GM23248 (cell line): Measurements from ENCODE around the gene NRP1. TPM values are rescaled to one million over a fixed set of nuclear protein-coding genes. Genes with fewer than 3 reads are reported as not detected.

Experiments used
- DNase-seq: peaks from one replicate; pipeline ENCODE4 v3.0.0-alpha.2; 2015
- H2AFZ ChIP-seq: fragments of 200-600 bp; sonication (generic); 2 replicates; pipeline ENCODE4 v1.6.1; 2016; ENCODE audit warnings: antibody characterized with exemption
- H3F3A ChIP-seq: fragments of 200-600 bp; sonication (generic); 2 replicates; pipeline ENCODE4 v1.6.1; 2016; ENCODE audit warnings: mild to moderate bottlenecking, antibody characterized with exemption, mixed run types; ENCODE audit not compliant: insufficient read depth
- H3K27ac ChIP-seq: fragments of 200-600 bp; sonication (generic); 2 replicates; pipeline ENCODE4 v1.5.1; 2016; ENCODE audit warnings: mild to moderate bottlenecking
- H3K27me3 ChIP-seq: fragments of 200-600 bp; sonication (generic); replicated peaks from 2 replicates; pipeline ENCODE4 v1.6.1; 2016; ENCODE audit warnings: mild to moderate bottlenecking; ENCODE audit not compliant: insufficient read depth
- H3K36me3 ChIP-seq: fragments of 200-600 bp; sonication (generic); 2 replicates; pipeline ENCODE4 v1.6.1; 2016; ENCODE audit warnings: low read depth, mild to moderate bottlenecking
- H3K4me1 ChIP-seq: fragments of 200-600 bp; sonication (generic); 2 replicates; pipeline ENCODE4 v1.6.1; 2016; ENCODE audit warnings: mild to moderate bottlenecking; ENCODE audit not compliant: insufficient read depth
- H3K4me2 ChIP-seq: fragments of 200-600 bp; sonication (generic); one replicate; pipeline ENCODE4 v1.6.1; 2016; ENCODE audit warnings: mild to moderate bottlenecking; ENCODE audit not compliant: unreplicated experiment
- H3K4me3 ChIP-seq: fragments of 200-600 bp; sonication (generic); 2 replicates; pipeline ENCODE4 v1.5.1; 2016; ENCODE audit warnings: mild to moderate bottlenecking
- H3K79me2 ChIP-seq: fragments of 200-600 bp; sonication (generic); 2 replicates; pipeline ENCODE4 v1.6.1; 2016; ENCODE audit warnings: mild to moderate bottlenecking; ENCODE audit not compliant: insufficient read depth
- H3K9ac ChIP-seq: fragments of 200-600 bp; sonication (generic); 2 replicates; pipeline ENCODE4 v1.6.1; 2016; ENCODE audit warnings: mild to moderate bottlenecking
- H3K9me2 ChIP-seq: fragments of 200-600 bp; sonication (generic); 2 replicates; pipeline ENCODE4 v1.6.1; 2016; ENCODE audit warnings: mixed run types, mild to moderate bottlenecking, moderate library complexity; ENCODE audit not compliant: insufficient read depth
- H3K9me3 ChIP-seq: fragments of 200-600 bp; sonication (generic); one replicate; pipeline ENCODE4 v1.6.1; 2017; ENCODE audit warnings: low read depth
- H4K20me1 ChIP-seq: fragments of 200-600 bp; sonication (generic); 2 replicates; pipeline ENCODE4 v1.6.0; 2016; ENCODE audit not compliant: insufficient read depth
- EZH2 ChIP-seq: fragments of 200-600 bp; sonication (generic); IDR thresholded peaks from 2 replicates; pipeline ENCODE4 v1.6.1; 2018; ENCODE audit warnings: antibody characterized with exemption, mild to moderate bottlenecking; ENCODE audit not compliant: insufficient read depth, poor library complexity, severe bottlenecking
- EZH2phosphoT487 ChIP-seq: fragments of 200-600 bp; sonication (generic); IDR thresholded peaks from 2 replicates; pipeline ENCODE4 v1.6.1; 2018; ENCODE audit warnings: antibody characterized with exemption, moderate library complexity, mild to moderate bottlenecking, low read depth; ENCODE audit not compliant: insufficient read depth
- WGBS, 2 experiments: methylation state at CpG; one replicate each; pipeline ENCODE4 v1.1.6; 2015 to 2017; ENCODE audit warnings: low lambda C conversion rate in 2 of 2, low coverage in 1 of 2; ENCODE audit errors: missing lambda C conversion rate in 2 of 2; 5-methylcytosine and 5-hydroxymethylcytosine counted together
- in situ Hi-C: fragments of 300-500 bp; cut with MboI; formaldehyde crosslinking; loops from 2 replicates; pipeline ENCODE4 v1.15.0; 2020
- polyA plus RNA-seq: library from polyadenylated mRNA; unstranded; fragments of >200 nt; fragmentation: Nextera tagmentation; extraction: Ambion mirVana; gene quantifications from 2 replicates; pipeline ENCODE4 v1.2.1, GENCODE V29; 2016
- total RNA-seq: library from RNA; depleted of rRNA; stranded (reverse); fragments of >200 nt; shearing (Covaris generic); gene quantifications from 2 replicates; pipeline ENCODE4 v1.2.3, GENCODE V29; 2014

NRP1 gene
- total and polyA plus RNA-seq, 2 experiments from 2014 or later = 152 to 175 TPM

- Histone ChIP-seq H3K36me3 (peaks cover 51% of the 10 kb centered on the region), H3K27ac (peak overlapping the region; percentile 97), H3K27me3 (no peaks in the 10 kb centered on the region), H3K4me3 (peak overlapping the region; percentile 34), H3F3A (peaks cover 84% of the 10 kb centered on the region), H4K20me1 (no peaks in the 10 kb centered on the region), H3K4me2 (peak overlapping the region; percentile 68), H2AFZ (no peak overlapping the region), H3K9me3 (no peaks in the 10 kb centered on the region), H3K9me2 (no peaks in the 10 kb centered on the region), H3K4me1 (peaks cover 41% of the 10 kb centered on the region), H3K9ac (peak overlapping the region; percentile 76), H3K79me2 (peaks cover 79% of the 10 kb centered on the region)
- no peak for TF ChIP-seq EZH2phosphoT487
- TF ChIP-seq EZH2 = no peak
- 59 to 79% methylated on average over 3 of the region's 3 CpGs for WGBS, 2 experiments
- no peak for DNase-seq
- in situ Hi-C loops = no loop called here
Measured at GRCh38 chr10:33262871-33263270, 71.6 kb downstream of the NRP1 start.

GRCh38 chr10:33260403-33261149 is 73.9 kb downstream of the NRP1 start:
- no peak for DNase-seq
- H3K27me3 ChIP-seq = no peaks in the 10 kb centered on the region
- 0 out of 2 replicates have a peak overlapping the region, but pooled peaks have one; percentile 14 for H3K27ac ChIP-seq
- H3F3A ChIP-seq = peaks cover 94% of the 10 kb centered on the region
- H2AFZ ChIP-seq = no peak overlapping the region
- TF ChIP-seq EZH2 = no peak
- in situ Hi-C loops = no loop called here
- no peak overlapping the region for H3K4me2 ChIP-seq
- 97% methylated on average over 5 of the region's 5 CpGs for WGBS, 2 experiments
- H3K4me1 ChIP-seq = peaks cover 41% of the 10 kb centered on the region
- H3K9me2 ChIP-seq = no peaks in the 10 kb centered on the region
- peaks cover 79% of the 10 kb centered on the region for H3K79me2 ChIP-seq
- no peaks in the 10 kb centered on the region for H4K20me1 ChIP-seq
- H3K4me3 ChIP-seq = no peak overlapping the region
- H3K9ac ChIP-seq = no peak overlapping the region
- H3K9me3 ChIP-seq = no peaks in the 10 kb centered on the region
- H3K36me3 ChIP-seq = peaks cover 52% of the 10 kb centered on the region

GRCh38 chr10:33258967-33259366 is 75.5 kb downstream of the NRP1 start:
- Histone ChIP-seq H3K4me2 (peak overlapping the region; percentile 14), H2AFZ (no peak overlapping the region), H3K27me3 (no peaks in the 10 kb centered on the region), H3K4me1 (peaks cover 30% of the 10 kb centered on the region), H3K9me2 (no peaks in the 10 kb centered on the region), H3K36me3 (peaks cover 66% of the 10 kb centered on the region), H3K79me2 (peaks cover 80% of the 10 kb centered on the region), H4K20me1 (no peaks in the 10 kb centered on the region), H3K27ac (no peak overlapping the region), H3F3A (peaks cover 92% of the 10 kb centered on the region), H3K4me3 (no peak overlapping the region), H3K9ac (no peak overlapping the region), H3K9me3 (no peaks in the 10 kb centered on the region)
- DNase-seq = peak; percentile 51
- WGBS, 2 experiments = 90 to 93% methylated on average over 9 of the region's 9 CpGs
- in situ Hi-C loops = no loop called here
- TF ChIP-seq EZH2phosphoT487 (no peak), EZH2 (no peak)

GRCh38 chr10:33257439-33258080 is 76.9 kb downstream of the NRP1 start:
- Histone ChIP-seq H3K4me1 (peaks cover 29% of the 10 kb centered on the region), H3K9me2 (no peaks in the 10 kb centered on the region), H3K79me2 (peaks cover 86% of the 10 kb centered on the region), H3K36me3 (peaks cover 71% of the 10 kb centered on the region), H3K9ac (no peak overlapping the region), H2AFZ (no peak overlapping the region), H3K4me2 (no peak overlapping the region), H3K4me3 (no peak overlapping the region), H4K20me1 (no peaks in the 10 kb centered on the region), H3K9me3 (no peaks in the 10 kb centered on the region), H3F3A (peaks cover 90% of the 10 kb centered on the region), H3K27ac (no peak overlapping the region), H3K27me3 (no peaks in the 10 kb centered on the region)
- TF ChIP-seq EZH2phosphoT487 (no peak), EZH2 (no peak)
- in situ Hi-C loops = no loop called here
- DNase-seq = no peak
- 96 to 98% methylated on average over 9 of the region's 9 CpGs for WGBS, 2 experiments
